ENCODE data around the gene ITGAX. TPM values are rescaled to one million over a fixed set of nuclear protein-coding genes. Genes with fewer than 3 reads are reported as not detected.
A peak's percentile ranks its signal among the peaks of the same experiment; 100 is the strongest.

ITGAX gene
- total and polyA plus RNA-seq, 8 donors = 0.56 to 21.5 (median 1.9) TPM

DNA sequence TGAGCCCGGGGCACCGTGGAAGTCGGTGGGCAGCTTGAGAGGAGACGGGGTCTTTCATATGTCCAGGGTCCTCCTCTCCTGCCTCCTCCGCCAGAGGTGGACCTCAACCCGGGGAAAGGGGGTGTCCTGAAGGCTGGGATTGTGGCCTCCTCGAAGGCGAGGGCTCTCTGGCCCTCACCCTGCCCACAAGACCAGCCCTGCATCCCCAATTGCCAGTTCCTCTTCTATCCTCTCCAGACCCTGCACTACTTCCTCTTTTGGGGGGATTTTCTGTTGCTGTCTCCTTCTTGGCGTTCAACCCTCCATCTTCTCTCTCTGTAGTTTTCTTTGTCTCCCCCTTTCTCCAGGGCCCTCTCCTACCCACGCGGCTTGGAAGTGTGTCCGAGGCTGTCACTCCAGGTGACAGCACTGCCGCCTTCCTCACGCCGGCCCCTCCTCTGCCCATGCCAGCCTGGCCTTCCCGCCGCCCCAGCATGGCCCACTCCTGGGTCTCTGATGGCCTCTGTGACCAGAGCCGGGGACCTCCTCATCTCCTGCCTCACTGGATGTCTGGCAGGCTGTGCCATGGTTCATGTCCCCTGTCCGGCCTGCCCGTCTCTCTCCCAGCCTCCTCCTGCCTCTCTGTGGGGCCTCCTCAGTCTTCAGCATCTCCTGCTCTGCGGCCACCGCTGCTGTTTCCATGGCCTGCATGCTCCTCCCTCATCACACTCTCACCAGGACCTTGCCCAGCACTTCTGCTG is 2.4 kb upstream of the ITGAX start:
- Histone ChIP-seq H3K36me3 (no peaks in the 10 kb centered on the region), H3K4me3 (no peak overlapping the region), H3K27ac (peak overlapping the region in 2 of 4 donors; percentile 47 to 60), H3K9me3 (no peaks in the 10 kb centered on the region), H3K27me3 (no peaks in the 10 kb centered on the region), H3K4me1 (no peaks in the 10 kb centered on the region)
- intact Hi-C loops (cut with DNase I) = no loop called here
- 73 to 80% methylated on average over 22 of the region's 22 CpGs for WGBS, 2 donors
- TF ChIP-seq, protein P1, sequence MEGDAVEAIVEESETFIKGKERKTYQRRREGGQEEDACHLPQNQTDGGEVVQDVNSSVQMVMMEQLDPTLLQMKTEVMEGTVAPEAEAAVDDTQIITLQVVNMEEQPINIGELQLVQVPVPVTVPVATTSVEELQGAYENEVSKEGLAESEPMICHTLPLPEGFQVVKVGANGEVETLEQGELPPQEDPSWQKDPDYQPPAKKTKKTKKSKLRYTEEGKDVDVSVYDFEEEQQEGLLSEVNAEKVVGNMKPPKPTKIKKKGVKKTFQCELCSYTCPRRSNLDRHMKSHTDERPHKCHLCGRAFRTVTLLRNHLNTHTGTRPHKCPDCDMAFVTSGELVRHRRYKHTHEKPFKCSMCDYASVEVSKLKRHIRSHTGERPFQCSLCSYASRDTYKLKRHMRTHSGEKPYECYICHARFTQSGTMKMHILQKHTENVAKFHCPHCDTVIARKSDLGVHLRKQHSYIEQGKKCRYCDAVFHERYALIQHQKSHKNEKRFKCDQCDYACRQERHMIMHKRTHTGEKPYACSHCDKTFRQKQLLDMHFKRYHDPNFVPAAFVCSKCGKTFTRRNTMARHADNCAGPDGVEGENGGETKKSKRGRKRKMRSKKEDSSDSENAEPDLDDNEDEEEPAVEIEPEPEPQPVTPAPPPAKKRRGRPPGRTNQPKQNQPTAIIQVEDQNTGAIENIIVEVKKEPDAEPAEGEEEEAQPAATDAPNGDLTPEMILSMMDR (IDR thresholded peaks at IDR 0.05) = no peak
- DNase-seq (peak in 1 of 6 donors; percentile 51), FAIRE-seq (no peak), ATAC-seq (peak in 2 of 4 donors; percentile 60 to 63)

DNA sequence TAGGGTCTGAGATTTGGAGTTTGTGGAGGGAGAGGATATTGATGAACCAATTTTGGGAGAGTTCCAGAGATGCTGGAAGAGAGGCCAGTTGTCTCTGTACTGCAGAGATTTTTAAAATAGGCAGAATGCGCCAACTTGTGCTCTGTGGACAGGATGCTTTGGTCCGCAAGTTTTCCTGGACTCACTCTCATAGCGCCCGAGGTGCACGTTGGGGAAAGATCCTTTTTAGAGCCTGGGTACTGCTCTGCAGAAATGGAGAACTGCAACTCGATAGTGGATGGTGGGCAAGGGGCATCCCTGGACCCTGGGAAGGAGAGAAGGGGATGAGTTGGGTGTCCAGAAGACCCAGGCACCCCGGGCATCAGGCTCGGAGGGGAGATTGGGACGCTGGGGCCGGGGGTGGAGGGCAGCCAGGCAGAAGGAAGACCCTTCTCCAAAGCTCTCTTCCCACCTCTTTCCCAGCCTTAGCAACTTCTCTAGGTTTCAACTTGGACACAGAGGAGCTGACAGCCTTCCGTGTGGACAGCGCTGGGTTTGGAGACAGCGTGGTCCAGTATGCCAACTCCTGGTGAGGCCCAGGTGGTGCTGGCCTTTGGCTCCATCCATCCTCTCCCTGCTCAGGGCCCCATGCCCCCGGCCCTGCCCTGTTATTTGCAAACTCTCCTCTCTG is 590 bp downstream of the ITGAX start:
- no peak for FAIRE-seq
- peak overlapping the region in 1 of 4 donors; percentile 25 for H3K27ac ChIP-seq
- ATAC-seq = no peak

DNA sequence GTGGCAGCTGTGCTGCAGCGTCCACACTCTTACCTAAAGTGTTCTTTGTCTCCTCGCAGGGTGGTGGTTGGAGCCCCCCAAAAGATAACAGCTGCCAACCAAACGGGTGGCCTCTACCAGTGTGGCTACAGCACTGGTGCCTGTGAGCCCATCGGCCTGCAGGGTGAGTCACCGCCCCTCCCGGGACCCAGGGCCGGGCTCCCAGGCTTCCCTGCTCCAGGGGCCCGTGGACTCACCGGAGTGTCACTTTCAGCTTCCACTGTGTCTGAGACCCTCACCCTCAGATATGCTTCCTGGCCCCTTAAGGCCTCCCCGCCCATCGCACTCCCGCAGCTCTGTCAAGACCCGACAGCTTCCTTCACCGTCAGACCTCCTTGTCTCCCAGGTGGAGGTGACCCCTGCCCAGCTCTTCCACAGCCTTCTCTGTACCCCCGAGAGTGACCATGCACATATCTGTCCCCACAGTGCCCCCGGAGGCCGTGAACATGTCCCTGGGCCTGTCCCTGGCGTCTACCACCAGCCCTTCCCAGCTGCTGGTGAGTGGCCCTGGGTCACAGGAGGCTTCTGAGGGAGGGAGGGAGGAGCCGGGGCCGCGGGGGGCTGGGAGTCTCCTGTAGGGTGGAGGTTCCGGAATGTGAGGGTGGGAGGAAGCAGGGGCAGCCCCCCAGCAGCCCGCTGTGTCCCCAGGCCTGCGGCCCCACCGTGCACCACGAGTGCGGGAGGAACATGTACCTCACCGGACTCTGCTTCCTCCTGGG is 1.8 kb downstream of the ITGAX start:
- no peaks in the 10 kb centered on the region for H3K9me3 ChIP-seq
- TF ChIP-seq, protein P1 (IDR thresholded peaks at IDR 0.05) = no peak
- ATAC-seq (no peak), DNase-seq (peak in 1 of 6 donors; percentile 55), FAIRE-seq (no peak)
- intact Hi-C loops (cut with DNase I) = no loop called here
- 59 to 77% methylated on average over 24 to 28 of the region's 28 CpGs for WGBS, 2 donors
- H3K27me3 ChIP-seq = no peaks in the 10 kb centered on the region
- H3K36me3 ChIP-seq = no peaks in the 10 kb centered on the region
- H3K4me3 ChIP-seq = peak overlapping the region in 1 of 4 donors; percentile 7
- H3K27ac ChIP-seq = no peak overlapping the region
- H3K4me1 ChIP-seq = no peaks in the 10 kb centered on the region

More for the DNA sequence above, 590 bp downstream of the ITGAX start:
- TF ChIP-seq, protein P1 (IDR thresholded peaks at IDR 0.05) = no peak
- DNase-seq = no peak
- intact Hi-C loops (cut with DNase I) = no loop called here
- H3K4me3 ChIP-seq = no peak overlapping the region
- H3K9me3 ChIP-seq = no peaks in the 10 kb centered on the region
- H3K4me1 ChIP-seq = no peaks in the 10 kb centered on the region
- 65 to 77% methylated on average over 14 of the region's 14 CpGs for WGBS, 2 donors
- no peaks in the 10 kb centered on the region for H3K27me3 ChIP-seq
- no peaks in the 10 kb centered on the region for H3K36me3 ChIP-seq

DNA sequence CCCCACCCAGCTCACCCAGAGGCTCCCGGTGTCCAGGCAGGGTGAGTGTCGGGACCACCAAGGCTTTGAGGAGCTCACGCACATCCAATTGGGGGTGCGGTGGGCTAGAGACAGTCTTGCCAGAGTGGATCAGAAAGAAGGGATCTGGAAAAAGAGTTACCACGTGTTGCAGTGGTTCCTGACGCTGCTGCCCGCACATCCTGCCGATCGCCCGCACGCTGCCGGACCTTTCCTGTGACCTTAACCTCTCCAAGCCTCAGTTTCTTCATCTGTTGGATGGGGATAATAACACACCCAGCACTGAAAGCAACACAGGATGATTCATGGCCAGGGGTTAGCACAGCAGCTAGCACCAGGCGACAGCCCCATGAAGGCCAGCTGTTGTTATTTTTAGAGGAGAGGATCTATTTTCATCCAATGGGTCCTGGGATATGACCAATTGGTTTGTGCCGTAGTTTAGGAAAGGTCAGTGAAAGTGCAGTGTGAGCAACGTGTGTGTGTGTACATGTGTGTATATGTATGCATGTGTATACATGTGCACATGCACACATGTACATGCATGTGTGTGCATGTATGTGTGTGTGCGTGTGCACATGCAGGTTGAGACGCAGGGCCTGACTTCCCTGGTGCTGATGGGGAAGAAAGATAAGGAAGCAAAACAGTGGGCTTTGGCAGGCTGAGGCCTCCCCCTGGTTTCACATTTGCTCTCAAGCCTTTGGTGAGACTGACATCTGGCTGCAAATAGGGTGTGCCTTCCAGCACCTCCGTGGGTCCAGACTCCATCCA is 2.5 kb downstream of the ITGAX start:
- FAIRE-seq (no peak), DNase-seq (peak in 1 of 6 donors; percentile 28), ATAC-seq (peak in 1 of 4 donors; percentile 8)
- Histone ChIP-seq H3K27me3 (no peaks in the 10 kb centered on the region), H3K27ac (no peak overlapping the region), H3K4me3 (peak overlapping the region in 1 of 4 donors; percentile 7), H3K36me3 (no peaks in the 10 kb centered on the region), H3K4me1 (no peaks in the 10 kb centered on the region), H3K9me3 (no peaks in the 10 kb centered on the region)
- WGBS, 2 donors = 73 to 78% methylated on average over 18 of the region's 18 CpGs
- intact Hi-C loops (cut with DNase I) = no loop called here
- TF ChIP-seq, protein P1 (IDR thresholded peaks at IDR 0.05) = no peak

Data from pancreas (tissue), 10 donors.